Stimulated activated CD4-positive, alpha-beta T cell treated with anti-CD3 and anti-CD28 coated beads, Interleukin-1b, Interleukin-23, amount 100 ng/mL, for 4 hours (primary cell): ENCODE data around the gene KNOP1.

Experiments used
- DNase-seq, 2 donors: peaks; one replicate each; pipeline ENCODE4 v3.0.0-alpha.2; 2020; ENCODE audit warnings: low read depth in 2 of 2

KNOP1 gene

DNA sequence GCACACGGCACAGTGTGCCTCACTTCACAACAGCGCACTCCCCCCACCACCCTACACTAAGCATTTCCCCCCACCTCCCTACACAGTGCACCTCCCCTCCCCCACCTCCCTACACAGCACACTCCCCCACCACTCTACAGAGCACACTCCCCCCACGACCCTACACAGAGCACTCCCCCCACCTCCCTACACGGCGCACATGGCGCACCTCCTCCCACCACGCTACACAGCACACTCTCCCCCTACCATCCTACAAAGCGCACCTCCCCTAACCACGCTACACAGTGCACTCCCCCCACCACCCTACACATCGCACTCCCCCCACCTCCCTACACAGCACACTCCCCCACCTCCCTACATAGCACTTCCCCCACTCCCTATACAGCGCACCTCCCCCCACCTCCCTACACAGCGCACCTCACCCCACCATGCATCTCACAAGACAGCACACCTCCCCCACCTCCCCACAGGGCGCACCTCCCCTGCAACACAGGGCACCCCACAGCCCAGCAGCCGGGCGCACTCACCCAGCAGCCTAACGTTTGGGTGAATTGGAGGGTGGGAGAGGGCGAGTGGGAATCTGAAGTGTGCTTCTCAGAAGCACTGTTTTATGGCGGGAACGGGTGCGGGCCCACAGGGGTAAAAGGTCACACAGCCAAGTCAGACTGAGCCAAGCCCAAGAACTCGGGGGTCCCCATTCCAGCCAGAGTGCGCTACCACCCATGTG is 10.3 kb downstream of the KNOP1 start:
- no peak for DNase-seq

- DNase-seq = no peak
These were observed 11.2 kb downstream of the KNOP1 start for GRCh38 chr16:19706846-19707245.

DNA sequence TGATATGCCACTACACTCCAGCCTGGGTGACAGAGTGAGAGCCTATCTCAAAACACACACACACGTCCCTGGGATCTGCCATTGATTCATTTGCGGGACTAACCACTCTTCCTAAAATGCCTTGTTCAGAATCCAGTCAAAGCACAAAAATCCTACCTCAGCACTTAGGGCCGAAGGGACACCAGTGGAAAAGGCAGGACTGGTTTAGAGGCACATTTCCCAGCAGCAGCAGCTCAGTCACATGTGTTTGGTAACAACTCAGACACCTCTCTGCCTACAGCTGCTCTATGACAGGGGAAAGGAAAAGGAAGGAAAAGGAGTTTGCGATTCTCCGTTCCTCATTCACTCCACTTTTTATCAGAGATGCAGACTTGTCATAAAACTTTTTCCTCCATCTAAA is 12.2 kb downstream of the KNOP1 start:
- DNase-seq = no peak

DNA sequence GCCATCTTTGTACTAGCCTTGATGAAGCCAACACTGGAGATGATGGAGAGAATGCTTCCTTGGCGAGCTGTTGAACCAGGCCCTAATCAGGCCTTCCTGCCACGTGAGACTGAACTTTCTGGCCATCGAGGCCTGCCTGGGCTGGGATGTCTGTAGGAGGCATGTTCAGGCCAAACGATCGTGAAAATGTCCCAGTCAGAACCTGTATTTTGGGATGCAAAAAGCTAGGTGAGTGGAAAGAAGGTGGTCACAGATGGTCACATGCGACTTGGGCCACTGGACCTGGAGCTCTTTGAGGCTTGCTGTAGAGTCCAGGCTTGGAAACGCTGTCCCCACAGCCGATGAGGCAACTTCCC is 12.9 kb downstream of the KNOP1 start:
- DNase-seq = no peak

DNA sequence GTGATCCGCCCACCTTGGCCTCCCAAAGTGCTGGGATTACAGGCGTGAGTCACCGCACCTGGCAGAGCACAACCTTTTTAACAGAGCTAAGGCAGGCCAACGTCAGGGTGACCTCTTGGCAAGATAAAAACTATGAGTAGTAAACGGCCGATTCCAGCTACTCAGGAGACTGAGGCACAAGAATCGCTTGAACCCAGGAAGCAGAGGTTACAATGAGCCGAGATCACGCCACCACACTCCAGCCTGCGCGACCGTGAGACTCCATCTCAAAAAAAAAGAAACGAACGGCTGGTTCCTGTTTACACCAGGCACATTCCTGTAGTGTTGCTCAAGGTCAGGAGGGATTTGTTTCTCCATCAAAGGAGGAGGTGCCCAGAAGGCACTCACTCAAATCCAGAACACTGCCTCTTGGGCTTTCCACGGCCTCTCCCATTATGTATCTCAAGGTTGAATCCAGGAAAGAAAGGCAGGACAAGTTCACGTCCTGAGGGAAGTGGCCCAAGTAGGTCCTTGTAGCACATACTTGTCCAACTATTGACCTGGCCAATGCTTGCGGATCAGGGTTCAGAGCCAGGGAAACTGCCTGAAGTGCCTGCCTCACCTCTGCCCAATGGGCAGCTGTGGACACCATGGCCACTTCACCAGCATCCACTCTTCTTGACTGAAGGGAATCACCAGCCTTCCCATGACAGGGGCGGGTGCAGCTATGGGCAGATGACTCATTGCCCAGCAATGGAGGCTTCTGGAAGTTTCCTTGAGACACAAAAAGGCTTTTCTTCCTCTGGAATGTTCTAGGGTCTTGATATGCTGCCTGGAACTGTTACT is 13.5 kb downstream of the KNOP1 start:
- no peak for DNase-seq

DNA sequence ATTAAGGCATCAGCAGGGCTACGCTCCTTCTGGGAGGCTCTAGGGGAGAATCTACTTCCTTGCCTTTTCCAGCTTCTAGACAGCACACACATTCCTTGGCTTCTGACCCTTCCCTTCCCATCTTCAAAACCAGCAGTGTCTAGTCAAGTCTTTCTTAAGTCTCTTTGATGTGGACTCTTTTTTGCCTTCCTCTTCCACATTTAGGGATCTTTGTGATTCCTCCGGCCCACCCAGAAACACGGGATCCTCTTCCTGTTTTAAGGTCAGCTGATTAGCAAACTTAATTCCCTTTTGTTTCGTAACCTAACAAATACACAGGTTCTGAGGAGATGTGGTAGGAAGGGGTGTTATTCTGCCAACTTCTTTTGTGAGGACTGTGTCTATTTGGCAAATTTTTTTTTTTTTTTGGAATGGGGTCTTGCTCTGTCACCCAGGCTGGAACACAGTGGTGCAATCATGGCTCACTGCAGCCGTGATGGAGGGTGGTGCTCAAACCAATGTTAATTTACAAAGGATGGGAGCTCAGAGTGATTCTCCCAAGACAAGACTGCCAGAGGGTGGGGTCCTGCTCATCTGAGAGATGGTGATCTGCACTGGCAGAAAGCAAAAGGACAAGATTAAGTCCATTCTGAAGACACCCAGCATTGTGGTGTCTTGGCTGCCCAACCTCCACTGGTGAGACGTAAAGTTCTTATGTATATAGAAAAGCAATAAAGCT is 14.7 kb downstream of the KNOP1 start:
- no peak for DNase-seq

GRCh38 chr16:19701091-19701490 is 16.9 kb downstream of the KNOP1 start:
- DNase-seq = no peak

GRCh38 chr16:19700319-19700781 is 17.7 kb downstream of the KNOP1 start:
- no peak for DNase-seq

DNA sequence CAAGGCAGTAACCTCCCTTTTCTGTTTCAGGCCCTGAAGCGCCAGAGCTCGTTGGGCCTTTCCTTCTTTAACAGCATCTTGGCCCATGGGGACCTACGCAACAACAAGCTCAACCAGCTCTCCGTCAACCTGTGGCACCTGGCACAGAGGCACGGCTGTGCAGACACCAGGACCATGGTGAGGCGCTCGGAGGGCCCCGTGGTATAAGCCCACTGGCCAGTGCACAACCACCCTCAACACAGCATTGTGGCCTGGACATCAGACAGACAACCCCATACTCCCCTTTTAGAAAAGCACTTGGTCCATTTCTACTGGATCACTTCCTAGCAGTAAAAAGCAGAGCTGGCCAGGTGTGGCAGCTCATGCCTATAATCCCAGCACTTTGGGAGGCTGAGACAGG is 18.6 kb downstream of the KNOP1 start:
- no peak for DNase-seq

GRCh38 chr16:19698480-19699465 is 19.3 kb downstream of the KNOP1 start:
- DNase-seq = no peak

GRCh38 chr16:19697756-19698318 is 20.2 kb downstream of the KNOP1 start:
- no peak for DNase-seq

DNA sequence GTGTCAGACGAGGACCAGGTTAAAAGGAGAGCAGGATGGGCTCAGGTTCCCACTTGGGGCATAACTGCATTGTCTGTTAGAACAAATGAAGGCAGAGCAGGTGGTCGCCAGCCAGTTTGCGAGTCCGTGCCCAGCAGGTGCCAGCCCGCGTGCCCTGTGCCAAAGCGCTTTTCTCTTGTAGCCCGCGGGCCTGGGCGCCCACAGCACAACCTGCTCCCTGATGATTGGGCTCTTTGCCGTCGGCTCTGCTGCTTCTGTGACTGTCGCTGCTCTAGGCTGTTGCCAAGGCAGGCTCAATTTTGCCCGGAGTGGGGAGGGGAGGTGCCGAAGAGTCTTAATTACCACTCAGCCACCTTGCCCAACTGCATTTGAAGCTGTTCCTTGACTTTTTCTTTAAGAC is 21.1 kb downstream of the KNOP1 start:
- DNase-seq = no peak

GRCh38 chr16:19696328-19696727 is 21.7 kb downstream of the KNOP1 start:
- peak in 1 of 2 donors; percentile 42 for DNase-seq

DNA sequence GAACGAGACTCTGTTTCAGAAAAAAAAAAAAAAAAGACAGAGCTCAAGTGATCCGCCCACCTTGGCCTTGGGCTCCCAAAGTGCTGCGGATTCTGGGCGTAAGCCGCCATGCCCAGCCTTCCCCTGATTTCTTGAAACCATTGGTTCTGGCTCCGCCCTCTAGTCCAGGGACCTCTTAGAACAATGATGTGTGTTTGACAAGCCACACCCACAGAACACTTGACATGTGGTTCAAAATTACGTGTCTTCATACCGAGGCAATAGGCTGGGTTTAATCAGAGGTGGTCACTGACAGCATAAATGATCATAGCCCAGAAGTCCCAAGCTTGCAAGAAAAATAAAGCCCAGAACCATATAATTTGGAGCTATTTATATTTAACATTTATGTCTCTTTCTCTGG is 23.0 kb downstream of the KNOP1 start:
- no peak for DNase-seq

GRCh38 chr16:19691161-19691711 is 26.8 kb downstream of the KNOP1 start:
- DNase-seq = no peak

- DNase-seq = no peak
These were observed 27.8 kb downstream of the KNOP1 start for GRCh38 chr16:19690196-19690595.

- no peak for DNase-seq
These were observed 28.7 kb downstream of the KNOP1 start for GRCh38 chr16:19689342-19689741.

- no peak for DNase-seq
These were observed 29.5 kb downstream of the KNOP1 start for GRCh38 chr16:19688396-19689024.

DNA sequence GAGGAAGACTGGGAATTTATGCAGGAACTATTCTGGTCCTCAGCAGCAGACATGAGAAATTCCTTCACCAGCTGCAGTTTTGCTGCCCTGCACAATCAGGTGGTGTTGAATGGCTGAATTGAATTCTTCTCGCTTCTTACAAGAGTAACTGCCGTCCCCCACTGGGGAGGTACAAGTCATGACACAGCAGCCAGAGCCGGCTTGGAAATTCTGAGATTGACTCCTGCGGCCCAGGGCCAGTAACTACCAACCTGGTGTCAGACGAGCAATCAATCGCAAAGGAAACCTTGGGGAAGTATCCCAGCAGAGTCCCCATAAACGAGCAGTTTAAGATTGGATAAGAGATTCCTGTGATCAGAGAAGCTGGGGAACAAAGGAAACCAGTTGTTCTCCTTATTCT is 30.7 kb downstream of the KNOP1 start:
- no peak for DNase-seq

GRCh38 chr16:19685176-19685575 is 32.9 kb downstream of the KNOP1 start:
- DNase-seq = no peak
